LHCN-M2 (cell line): ENCODE data around the gene AOPEP. TPM values are rescaled to one million over a fixed set of nuclear protein-coding genes. Genes with fewer than 3 reads are reported as not detected.

Source experiments
- DNase-seq: peaks from one replicate; pipeline ENCODE4 v3.0.0-alpha.2; 2012; ENCODE audit warnings: low read depth
- polyA plus RNA-seq: library from polyadenylated mRNA; unstranded; fragments of >200 nt; gene quantifications from one replicate; pipeline ENCODE4 v1.2.1, GENCODE V29; 2012; ENCODE audit warnings: missing spikeins
- total RNA-seq: library from RNA; depleted of rRNA; stranded (reverse); fragments of >200 nt; gene quantifications from 2 replicates; pipeline ENCODE4 v1.2.3, GENCODE V29; 2014; rRNA removed

AOPEP gene, protein sequence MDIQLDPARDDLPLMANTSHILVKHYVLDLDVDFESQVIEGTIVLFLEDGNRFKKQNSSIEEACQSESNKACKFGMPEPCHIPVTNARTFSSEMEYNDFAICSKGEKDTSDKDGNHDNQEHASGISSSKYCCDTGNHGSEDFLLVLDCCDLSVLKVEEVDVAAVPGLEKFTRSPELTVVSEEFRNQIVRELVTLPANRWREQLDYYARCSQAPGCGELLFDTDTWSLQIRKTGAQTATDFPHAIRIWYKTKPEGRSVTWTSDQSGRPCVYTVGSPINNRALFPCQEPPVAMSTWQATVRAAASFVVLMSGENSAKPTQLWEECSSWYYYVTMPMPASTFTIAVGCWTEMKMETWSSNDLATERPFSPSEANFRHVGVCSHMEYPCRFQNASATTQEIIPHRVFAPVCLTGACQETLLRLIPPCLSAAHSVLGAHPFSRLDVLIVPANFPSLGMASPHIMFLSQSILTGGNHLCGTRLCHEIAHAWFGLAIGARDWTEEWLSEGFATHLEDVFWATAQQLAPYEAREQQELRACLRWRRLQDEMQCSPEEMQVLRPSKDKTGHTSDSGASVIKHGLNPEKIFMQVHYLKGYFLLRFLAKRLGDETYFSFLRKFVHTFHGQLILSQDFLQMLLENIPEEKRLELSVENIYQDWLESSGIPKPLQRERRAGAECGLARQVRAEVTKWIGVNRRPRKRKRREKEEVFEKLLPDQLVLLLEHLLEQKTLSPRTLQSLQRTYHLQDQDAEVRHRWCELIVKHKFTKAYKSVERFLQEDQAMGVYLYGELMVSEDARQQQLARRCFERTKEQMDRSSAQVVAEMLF
- 80.1 and 114 TPM in 2 replicates for total RNA-seq
- polyA plus RNA-seq, result 132 TPM

DNA sequence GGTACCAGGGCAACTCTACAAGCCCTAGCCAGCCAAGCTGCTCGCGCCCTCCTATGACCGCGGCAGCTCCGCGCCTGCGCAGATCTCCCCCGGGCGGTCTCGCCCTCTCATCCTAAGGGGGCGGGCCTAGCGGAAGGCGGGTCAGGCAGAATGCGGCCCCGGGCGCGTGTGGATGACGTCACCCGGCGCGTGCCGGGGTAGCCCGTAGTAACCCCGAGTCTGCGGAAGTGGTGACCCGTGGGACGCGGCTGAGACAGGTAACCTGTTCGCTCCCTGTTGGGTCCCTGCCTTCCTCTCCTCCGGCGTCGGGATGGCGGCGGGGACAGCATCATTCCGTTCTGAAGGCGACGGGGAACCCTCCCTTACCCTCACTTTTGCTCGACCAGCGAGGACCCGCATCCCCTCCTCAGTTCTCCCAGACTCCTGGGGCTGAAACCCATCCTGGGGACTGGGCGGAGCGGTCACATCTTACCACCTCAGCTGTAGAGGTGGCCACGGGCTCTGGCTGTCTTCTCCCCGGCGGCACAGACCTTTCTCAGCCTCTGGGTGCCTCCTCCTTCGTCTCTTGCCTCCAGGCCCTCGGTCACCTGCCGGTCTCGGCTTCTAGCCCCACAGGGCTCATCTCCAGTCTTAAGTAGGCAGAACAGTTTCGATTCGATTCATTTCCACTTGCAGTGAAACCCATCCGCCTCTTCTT lies at the start of gene AOPEP:
AOPEP (plus strand) TSS at position 205 of the 697 bp plus-strand sequence. CDS start 33,085 bp downstream, outside the sequence.
- peak; percentile 92 for DNase-seq

DNA sequence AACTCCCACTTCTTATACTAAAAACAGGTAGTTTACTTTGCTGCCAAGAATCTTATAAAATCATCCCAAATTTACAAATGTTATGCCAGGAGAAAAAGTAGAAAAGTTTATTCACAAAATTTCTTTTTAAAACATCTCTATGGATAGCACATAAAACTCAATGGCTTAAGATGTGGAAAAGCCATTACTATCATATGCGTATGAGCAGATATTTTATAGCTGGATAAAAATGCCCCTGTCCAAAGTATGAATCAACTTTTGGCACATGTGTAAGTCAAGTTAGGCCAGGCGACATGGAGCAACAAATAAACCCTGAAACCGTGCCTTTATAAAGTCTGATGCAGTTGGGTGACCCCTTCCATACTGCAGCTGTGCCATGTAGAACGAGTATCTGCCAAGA lies 48.6 kb upstream of the AOPEP start:
- DNase-seq, result no peak

DNA sequence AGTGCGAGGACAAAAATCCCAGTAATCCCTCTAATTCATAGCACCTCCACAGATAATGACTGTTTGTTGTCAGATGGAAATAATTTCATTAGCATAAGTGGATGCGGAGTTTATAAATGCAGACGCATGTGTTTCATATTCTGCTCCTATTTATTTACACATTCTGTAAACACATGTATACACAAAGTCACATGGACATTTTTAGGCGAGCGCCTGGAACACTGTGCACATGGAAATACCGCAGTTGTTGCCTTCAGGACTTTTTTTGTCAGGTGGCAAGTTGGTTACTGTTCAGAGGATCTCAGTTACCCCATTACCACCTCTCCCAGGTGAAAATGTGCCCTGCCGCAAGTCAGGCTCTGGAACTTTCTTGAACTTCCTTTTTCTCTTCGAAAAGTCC lies 46.9 kb upstream of the AOPEP start:
- no peak for DNase-seq

DNA sequence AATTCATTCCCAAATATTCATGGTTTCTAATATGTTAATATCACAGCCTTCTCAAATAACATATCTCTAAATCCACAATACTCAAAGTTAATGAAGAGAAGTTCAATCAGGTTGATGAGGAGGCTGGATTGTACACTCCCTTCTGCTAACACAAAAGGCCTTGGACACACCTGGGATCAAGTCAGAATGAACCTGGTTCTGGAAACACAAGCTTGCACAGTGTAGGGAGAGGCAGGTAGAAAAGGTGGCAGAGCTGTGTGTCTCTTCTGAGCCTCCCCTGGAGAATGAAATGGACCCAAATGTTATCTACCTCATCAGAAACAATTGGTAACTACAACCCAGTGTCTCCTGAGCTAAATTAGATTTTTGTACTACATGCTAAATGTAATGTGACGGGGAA lies 46.5 kb upstream of the AOPEP start:
- DNase-seq, result no peak

DNA sequence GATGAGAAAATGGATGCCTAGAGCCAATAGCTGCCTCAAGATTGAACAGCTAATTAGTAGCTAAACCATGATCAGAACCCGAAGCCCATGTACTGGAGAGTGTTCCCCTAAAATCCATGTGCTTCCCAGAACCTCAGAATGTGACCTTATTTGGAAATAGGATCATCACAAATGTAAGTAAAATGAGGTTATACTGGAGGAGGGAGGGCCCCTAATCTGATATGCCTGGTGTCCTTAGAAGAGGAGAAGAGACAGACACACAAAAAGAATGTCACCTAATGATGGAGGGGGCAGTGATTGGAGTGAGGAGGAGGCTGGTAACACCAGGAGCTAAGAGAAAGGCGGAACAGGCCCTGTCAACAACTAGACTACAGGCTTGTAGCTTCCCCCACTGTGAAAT lies 45.9 kb upstream of the AOPEP start:
- DNase-seq, result no peak

DNA sequence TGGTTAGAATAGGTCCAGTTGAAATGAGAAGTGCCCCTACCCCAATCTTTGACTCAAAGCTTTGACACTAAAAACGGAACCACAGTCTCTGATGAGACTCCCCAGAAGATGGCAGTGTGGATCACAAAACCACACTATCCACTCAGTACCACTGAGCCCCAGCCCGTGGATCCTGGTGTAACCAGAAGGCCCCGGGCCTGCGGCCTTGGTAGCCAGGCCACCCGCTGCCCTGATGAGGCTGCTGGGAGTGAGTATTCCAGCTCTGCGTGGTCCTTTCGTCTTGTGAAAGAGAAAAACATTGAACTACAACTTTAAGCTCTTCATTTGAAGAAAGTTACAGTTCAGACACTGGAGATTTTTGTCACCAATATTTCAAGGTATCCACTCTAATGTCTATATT lies 45.0 kb upstream of the AOPEP start:
- DNase-seq, result peak; percentile 85

DNA sequence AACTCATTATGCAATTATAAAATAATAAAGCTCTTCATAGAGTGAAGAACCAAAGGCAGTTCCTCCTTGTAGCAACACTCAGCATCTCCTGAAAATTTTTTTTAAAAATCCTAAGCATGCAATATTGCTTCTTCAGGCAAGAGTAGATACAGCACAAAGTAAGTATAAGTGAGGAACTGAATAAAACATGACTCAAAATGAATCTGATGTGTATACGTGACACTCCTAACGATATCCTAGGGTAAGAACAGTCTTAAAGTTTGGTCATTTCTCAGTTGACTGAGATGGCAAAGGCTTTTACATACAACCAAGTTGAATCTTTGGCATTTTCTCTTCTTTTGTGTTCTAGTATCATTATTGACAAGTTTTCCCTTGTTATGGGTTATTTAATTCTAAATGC lies 41.1 kb upstream of the AOPEP start:
- no peak for DNase-seq

DNA sequence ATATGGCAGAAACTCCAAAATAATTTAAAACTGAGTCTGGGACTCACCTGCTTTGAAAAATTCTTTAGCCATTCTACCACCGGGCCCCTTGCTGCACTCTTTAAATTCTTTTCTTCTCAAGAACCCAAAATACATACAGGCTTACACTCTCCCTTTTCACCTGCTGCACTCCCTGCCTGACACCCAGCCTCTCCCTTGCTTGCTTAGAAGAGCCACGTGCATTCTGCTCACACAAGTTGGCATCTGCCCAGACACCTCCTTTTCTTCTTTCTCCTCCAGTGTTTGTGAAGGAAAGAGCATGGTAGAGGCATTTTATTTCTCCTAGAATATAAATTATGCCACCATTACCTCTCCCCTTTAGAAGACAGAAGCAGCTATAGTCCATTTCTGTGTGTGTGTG lies 39.0 kb upstream of the AOPEP start:
- no peak for DNase-seq

DNA sequence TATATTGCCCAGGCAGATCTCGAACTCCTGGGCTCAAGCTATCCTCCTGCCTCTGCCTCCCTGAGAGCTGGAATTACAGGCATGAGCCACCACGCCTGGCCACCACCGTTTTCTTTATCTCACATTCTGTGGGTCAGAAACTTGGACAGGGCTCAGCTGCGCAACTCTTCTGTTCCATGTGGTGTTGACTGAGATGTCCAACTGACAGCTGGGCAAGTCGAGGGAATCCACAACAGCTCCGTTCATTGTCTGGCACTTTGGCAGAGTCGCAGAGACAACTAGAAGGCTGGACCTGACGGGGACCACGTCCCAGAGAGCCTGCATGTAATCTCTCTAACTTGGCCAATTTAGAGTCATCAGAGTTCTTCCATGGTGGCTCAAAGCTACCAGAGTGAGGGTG lies 36.2 kb upstream of the AOPEP start:
- no peak for DNase-seq

DNA sequence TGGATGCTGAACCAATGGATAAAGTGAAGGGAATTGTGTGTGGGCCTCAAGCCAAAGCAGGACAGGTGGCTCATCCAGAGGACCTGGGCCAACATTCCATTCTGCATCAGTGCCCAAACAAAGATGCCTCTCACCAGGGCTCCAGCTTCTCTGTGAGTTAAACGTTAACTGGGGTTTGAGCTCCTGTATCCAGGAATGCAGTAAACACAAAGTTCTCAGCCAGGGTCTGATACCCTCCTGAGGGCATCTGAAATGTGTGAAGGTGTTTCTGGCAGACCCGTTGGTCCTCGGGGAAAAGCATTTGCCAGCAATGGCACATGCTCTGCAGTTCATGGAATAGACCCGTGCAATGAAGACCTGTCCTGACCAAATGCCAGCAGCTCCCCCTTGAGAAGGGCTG lies 33.9 kb upstream of the AOPEP start:
- no peak for DNase-seq

DNA sequence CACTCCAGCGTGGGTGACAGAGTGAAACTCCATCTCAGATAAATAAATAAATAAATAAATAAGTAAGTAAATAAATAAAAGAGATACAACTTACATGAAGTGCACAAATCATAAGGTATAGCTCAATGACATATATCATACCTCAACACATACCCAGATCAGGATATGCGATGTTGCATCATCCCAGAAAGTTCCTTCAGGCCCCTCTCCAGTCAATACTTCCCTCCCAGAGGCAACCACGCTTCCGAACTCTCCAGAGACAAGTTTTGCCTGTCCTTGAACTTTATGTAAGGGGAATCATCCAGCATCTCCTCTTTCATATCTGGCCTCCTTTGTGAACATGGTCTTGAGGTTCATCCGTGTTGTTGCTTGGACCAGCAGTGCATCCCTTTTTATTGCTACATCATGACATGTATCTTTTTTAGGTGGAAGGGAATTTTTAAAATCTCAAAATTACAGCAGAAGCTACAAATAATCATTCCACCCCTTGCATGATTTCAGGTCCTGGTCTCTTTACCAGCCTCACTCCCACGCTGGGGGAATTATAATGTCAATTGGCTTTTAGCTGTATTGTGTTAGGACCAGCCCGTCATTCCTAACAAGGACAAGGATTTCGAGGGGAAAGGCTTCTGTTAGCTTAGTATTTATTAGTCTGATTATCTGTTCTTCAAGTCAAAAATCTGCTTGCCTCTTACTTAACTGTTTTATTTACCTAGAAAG lies 32.9 kb upstream of the AOPEP start:
- no peak for DNase-seq

DNA sequence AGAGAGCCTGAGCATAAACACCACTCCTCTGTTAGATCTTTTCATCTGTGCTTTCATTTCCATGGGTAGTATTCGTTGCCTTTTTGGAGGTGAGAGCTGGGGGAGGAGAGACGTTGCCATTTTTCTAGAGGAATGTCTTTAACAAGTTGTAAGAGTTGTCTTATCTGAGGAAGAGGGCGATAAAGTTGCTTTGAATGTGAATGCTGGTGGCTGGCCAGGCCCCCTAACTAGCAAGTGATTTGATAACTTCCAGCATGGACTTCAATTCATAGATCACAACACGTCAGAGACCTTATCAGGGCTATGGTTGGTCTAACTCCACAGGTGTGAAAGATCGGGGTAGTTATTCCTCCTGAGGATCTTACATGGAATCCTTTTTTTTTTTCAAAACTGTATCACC lies 30.0 kb upstream of the AOPEP start:
- DNase-seq, result no peak

DNA sequence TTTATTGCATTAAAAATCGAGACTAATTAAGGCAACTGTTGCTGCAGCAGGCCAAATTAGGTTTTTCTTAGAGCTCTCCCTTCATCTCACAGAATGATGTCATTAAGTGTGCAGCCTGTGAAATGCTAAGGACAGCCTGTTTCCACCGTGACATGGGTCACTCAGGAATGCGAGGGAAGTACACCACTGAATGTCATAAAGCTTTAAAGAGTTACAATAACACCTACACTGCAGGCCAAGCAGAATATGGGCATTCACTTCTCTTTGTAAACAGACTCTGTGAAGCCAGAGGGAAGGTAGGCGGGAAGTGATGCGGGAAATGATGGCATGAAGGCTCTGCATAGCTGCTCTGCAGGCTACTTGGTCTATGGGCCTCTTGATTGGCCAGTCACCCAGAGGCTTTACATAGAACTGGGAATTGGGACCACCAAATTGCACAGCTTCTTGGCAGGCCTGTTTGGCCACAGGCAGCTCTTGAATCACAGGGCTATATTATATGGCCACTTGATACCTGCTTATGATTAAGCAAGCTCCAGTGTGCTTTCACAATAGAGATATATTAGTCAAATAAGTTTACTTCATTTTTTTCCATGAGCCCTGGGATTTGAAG lies 28.4 kb upstream of the AOPEP start:
- DNase-seq, result peak; percentile 48

DNA sequence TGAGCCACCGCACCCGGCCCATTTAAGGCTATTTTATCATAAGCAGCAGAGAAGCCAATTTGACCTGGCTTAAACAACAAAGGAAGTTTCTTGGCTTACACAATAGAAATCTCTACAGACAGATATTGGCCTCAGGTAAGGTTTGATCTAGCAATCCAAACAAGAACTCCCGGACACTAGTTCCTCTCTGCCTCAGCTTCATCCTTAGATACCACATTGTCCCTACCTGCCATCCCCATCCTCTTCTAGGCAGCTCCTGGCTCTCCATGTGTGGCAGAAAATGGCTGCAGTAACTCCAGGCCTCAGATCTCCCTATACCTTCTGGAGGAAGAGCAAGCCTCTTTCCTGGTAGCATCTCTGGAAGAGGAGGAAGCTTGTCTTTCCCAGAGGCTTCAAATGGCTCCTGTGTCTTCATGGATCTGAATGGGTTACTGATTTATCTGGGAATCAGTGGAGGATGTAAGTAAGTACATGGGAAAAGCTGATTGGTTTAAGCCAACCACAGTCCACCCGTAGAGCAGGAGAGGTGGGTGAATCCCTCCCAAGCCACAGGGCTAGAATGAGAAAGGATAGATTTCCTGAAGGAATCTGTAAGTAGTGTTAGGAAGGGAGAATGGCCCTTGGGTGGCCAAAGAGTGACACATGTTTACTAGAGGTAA lies 26.7 kb upstream of the AOPEP start:
- DNase-seq, result no peak

DNA sequence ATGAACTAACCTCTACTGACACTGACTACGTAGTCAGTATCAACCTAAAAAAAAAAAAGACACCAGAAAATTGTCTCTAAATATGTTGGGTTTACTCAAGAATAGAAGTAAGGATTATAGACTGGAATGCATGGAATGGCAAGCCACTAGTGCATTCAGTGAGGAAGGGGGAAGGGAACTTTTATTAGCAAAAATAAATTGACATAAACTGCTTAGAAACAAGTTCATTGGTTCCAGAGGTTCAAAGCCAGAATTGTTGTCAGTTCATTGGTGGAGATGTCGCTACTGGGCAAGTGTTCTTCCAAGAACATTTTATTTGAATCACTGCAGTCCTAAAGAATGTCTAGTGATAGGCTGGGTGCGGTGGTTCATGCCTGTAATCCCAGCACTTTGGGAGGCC lies 26.1 kb upstream of the AOPEP start:
- DNase-seq, result no peak

DNA sequence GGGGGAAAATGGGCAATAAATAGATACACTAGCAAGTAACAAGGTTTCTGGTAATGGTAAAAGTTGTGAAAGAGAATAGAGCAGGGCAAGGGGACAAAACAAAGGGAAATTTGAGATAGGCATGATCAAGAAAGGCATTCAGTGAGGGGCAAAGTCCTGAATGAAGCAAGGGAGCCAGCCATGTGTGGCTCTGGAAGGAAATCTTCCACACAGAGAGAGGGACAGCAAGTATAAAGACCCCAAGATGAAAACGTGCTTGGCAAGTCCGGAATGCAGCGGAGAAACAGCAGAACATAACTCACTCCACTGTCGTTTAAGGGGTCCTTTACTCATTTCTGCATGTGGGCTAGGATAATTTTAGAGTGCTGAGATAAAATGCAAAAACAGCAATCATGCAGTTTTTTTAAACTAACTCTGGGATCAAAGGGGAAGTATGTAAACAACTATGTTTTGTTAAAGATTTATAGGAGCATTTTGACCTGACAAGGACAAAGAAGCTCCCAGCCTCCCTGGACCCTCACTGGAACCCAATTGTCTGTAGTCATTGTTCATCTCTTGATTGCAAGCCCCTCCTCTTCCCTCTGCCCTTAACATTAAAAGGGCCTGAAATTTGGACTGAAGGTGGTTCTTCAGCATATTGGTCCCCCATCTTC lies 22.9 kb upstream of the AOPEP start:
- DNase-seq, result no peak

DNA sequence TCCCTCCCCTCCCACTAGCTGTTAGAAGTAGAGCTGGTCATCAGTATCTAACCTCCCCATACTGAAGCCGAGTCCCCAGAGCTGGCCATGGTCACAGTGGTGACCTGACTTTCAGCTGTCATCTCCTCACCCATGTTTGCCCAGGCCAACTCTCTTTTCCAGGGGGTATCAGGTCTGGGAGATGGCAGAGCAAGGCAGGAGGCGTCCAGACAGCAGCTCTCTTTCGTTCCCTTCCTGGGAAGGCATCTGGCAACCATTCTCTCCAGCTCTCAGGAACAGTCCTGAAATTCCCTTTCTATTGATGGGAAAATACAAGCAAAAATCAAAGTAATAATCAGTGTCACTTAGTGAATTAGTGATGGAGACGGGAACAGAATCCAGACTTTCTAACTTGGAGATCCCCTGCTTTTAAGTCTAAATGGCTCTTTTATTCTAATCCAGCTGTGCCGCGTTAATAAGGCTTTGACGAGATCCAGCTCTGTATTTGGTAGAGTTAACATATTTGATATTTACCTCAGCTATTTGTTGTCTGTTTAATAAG lies 21.3 kb upstream of the AOPEP start:
- DNase-seq, result no peak

DNA sequence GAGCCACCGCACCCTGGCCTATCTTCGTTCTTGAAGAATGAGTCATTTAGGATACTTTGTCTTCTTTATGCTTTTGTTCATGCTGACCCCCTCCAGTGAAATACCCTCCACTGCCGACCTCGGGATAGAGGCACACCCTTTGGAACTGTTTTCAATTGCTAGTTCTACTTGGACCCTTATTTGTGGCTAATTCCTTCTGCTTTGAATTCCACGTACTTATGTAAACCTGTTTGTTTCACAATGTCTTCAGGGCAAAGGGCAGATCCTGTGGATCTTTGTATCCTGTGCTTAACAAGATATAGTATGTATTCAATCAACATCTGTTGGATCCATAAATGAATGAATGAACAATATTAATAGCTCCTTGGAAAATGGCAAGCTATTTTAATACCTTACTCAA lies 19.6 kb upstream of the AOPEP start:
- no peak for DNase-seq

DNA sequence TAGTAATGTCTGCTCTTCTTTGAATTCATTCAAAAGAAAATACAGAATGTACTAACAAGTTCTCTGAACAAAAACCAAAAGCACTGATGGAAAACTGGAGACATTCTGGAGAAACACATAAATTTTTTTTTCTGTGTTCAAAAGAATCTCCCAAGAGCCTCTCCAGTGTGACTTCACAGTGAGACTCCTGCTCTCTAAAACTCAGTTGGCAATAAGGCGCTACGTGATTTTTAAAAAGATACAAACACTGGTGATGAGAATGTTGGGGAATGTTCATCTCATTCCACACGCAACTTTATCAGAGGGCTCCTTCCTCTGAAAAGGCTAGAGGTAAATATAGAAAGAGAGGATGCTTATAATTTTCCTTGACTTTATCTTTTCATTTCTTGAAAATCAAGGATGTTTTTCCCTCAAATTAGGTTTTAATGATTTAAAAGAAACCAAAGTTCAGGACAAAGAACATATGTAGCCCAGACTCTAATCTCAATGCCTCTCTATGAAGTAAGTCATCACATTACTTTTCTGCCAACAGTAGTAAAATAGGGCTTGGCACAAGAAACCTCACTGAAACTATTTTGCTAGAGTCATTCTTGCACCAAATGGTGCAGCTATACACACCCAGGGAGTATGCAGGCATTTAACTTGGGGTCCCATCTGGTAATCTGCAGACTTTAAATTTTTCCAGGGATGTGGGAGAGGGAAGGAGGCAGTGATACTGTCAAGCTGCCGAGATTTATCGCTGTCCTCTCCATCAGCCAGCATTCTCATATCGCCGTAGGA lies 12.9 kb upstream of the AOPEP start:
- no peak for DNase-seq
